Left cardiac atrium (tissue), 4 donors: ENCODE data around the gene BLOC1S2. TPM values are rescaled to one million over a fixed set of nuclear protein-coding genes. Genes with fewer than 3 reads are reported as not detected.

Source experiments
- ATAC-seq, 2 donors: fragments of 200-7000 bp; cut with Tn5 transposase; one replicate each; pipeline ENCODE4 v1.9.1; 2020; ENCODE audit warnings: mild to moderate bottlenecking in 2 of 2, moderate library complexity in 2 of 2
- DNase-seq: peaks from one replicate; pipeline ENCODE4 v3.0.0-alpha.2; 2020
- intact Hi-C, 2 donors: fragments of 100-400 bp; cut with DNase I; formaldehyde crosslinking; loops; one replicate each; pipeline versions ENCODE4 v1.14.1 to v1.15.1; 2022 to 2023
- total RNA-seq, 2 donors: library from RNA; stranded (reverse); fragmentation: NEBNext Ultra II Directional; extraction: Animal tissue kit (Norgen Biotek cat#: 25700); gene quantifications; one replicate each; pipeline ENCODE4 v1.2.1, GENCODE V29; 2021
- donor health status: DM: no; HTN: yes; CAD: no.
- donor health status: DM: no; HTN: yes; CAD: no; lungs with severe emphysema.
- donor health status: DM: yes; HTN: yes; CAD: no.
- donor health status: Dilated cardiomyopathy.

Gene BLOC1S2
- total RNA-seq, 2 donors from 2014 or later = 19.9 to 23.6 TPM

GRCh38 chr10:100229819-100230422 lies 56.6 kb downstream of the BLOC1S2 start:
- no peak for ATAC-seq
- intact Hi-C loops = no loop called here
- DNase-seq = peak; percentile 26

- no peak for DNase-seq
- no peak for ATAC-seq
- intact Hi-C loops = no loop called here
Measured at GRCh38 chr10:100223879-100224278, 62.6 kb downstream of the BLOC1S2 start.

Other genes with a start within 250 kb of the BLOC1S2 start
- gene CPN1, start 204.8 kb downstream of the BLOC1S2 start, total RNA-seq = not detected
- gene ERLIN1, start 100.7 kb downstream of the BLOC1S2 start, total RNA-seq = 10 to 100 TPM; 12.4 to 13.5 TPM
- 10 to 100 TPM; 10.4 to 13.5 TPM for gene CHUK, start 57.1 kb downstream of the BLOC1S2 start, total RNA-seq
- gene CWF19L1, start 19.0 kb downstream of the BLOC1S2 start, total RNA-seq = 10 to 100 TPM; 12.8 to 14.2 TPM
- under 1 TPM in 1 of 2 donors, not detected in 1; 0.44 TPM for gene PKD2L1, start 43.5 kb upstream of the BLOC1S2 start, total RNA-seq
- 100 to 1,000 TPM; 197 to 969 TPM for gene SCD, start 60.6 kb upstream of the BLOC1S2 start, total RNA-seq
- not detected for gene WNT8B, start 176.3 kb upstream of the BLOC1S2 start, total RNA-seq
- gene SEC31B, start 233.2 kb upstream of the BLOC1S2 start, total RNA-seq = 10 to 100 TPM in 1 of 2 donors, 1 to 10 TPM in 1; 7.0 to 11.7 TPM
- 100 to 1,000 TPM; 356 to 364 TPM for gene NDUFB8, start 243.2 kb upstream of the BLOC1S2 start, total RNA-seq
- 10 to 100 TPM; 30.7 to 37.8 TPM for gene HIF1AN, start 249.3 kb upstream of the BLOC1S2 start, total RNA-seq